GM12875 (cell line): ENCODE results near the gene RSPH1.

Source experiments
- H3K4me3 ChIP-seq: one replicate; pipeline ENCODE4 v1.5.1; 2011; ENCODE audit warnings: low read depth, low read length, control low read depth
- TF ChIP-seq, protein P1 (sequence below): IDR thresholded peaks from 2 replicates; pipeline ENCODE4 v1.5.1; 2011; ENCODE audit warnings: low read depth, mild to moderate bottlenecking, control low read depth, inconsistent platforms, low read length, moderate library complexity, borderline replicate concordance; ENCODE audit not compliant: insufficient read depth

The RSPH1 gene

DNA sequence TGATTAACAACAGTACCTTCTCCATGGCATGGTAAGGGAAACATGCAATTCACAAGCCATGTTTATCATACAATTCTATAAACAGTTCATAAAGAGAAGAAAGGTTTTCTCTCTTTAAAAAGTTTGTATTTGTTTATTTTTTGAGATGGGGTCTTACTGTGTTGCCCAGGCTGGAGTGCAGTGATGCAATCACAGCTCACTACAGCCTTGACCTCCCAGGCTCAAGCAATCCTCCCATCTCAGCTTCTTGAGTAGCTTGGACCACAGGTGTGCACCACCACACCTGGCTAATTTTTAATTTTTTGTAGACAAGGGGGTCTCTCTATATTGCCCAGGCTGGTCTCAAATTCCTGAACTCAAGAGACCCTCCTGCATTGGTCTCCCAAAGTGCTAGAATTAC lies 45.6 kb upstream of the RSPH1 start:
- no peak overlapping the region for H3K4me3 ChIP-seq
- TF ChIP-seq, protein P1, sequence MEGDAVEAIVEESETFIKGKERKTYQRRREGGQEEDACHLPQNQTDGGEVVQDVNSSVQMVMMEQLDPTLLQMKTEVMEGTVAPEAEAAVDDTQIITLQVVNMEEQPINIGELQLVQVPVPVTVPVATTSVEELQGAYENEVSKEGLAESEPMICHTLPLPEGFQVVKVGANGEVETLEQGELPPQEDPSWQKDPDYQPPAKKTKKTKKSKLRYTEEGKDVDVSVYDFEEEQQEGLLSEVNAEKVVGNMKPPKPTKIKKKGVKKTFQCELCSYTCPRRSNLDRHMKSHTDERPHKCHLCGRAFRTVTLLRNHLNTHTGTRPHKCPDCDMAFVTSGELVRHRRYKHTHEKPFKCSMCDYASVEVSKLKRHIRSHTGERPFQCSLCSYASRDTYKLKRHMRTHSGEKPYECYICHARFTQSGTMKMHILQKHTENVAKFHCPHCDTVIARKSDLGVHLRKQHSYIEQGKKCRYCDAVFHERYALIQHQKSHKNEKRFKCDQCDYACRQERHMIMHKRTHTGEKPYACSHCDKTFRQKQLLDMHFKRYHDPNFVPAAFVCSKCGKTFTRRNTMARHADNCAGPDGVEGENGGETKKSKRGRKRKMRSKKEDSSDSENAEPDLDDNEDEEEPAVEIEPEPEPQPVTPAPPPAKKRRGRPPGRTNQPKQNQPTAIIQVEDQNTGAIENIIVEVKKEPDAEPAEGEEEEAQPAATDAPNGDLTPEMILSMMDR, result no peak

- H3K4me3 ChIP-seq, result no peak overlapping the region
- TF ChIP-seq, protein P1, result no peak
Measured at GRCh38 chr21:42541174-42541573, 45.1 kb upstream of the RSPH1 start.

GRCh38 chr21:42540396-42540795 lies 44.4 kb upstream of the RSPH1 start:
- H3K4me3 ChIP-seq, result no peak overlapping the region
- TF ChIP-seq, protein P1, result no peak

GRCh38 chr21:42539931-42540343 lies 43.9 kb upstream of the RSPH1 start:
- TF ChIP-seq, protein P1, result no peak
- no peak overlapping the region for H3K4me3 ChIP-seq

- no peak overlapping the region for H3K4me3 ChIP-seq
- TF ChIP-seq, protein P1, result no peak
Measured at GRCh38 chr21:42539342-42539741, 43.3 kb upstream of the RSPH1 start.

DNA sequence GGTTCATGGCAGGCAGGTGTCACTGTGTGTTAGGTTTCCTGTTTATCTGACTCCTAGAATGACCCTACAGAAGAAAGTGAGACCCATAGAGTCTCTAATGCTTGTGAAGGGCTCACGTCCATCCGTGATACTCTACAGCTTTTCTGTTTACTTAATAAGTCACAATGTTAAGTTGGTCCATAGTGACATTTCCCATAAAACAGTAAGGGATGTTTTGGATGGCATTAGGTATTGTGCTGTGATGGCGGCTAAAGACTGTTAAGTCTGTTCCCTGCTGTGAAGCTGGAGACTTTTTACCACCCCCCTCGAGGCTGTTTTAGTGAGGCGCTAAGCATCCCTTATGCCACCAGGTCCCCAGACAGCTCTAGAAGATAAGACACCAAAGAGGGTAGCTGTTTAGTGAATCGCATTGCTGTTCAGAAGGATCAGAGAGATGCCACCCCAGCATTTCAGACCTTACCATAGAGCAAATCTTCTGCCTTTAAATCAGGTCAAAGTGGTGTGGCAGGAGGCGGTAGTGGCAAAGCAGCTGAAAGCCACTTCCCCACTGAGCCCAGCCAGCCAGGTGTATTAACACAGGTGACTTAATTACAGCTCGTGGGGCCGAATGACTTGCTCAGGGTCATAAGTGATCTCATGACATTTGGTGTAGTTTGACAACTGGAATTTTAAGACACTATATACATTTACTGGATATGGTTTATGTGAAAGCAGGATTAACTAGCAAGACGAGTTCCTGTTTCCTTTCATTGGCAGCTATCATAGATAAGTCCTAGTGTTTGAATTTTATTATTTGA lies 42.7 kb upstream of the RSPH1 start:
- TF ChIP-seq, protein P1, result no peak
- H3K4me3 ChIP-seq, result no peak overlapping the region

GRCh38 chr21:42537106-42537742 lies 41.2 kb upstream of the RSPH1 start:
- TF ChIP-seq, protein P1, result peak; percentile 68
- no peak overlapping the region for H3K4me3 ChIP-seq
